Activated CD4-positive, CD25-positive, alpha-beta regulatory T cell treated with anti-CD3 and anti-CD28 coated beads, Interleukin-2, amount 50 U/mL, for 16 hours (primary cell): ENCODE results near the gene ZNF79.
A peak's percentile ranks its signal among the peaks of the same experiment; 100 is the strongest.

ENCODE experiments used
- DNase-seq: peaks from one replicate; pipeline ENCODE4 v3.0.0-alpha.2; 2020; ENCODE audit warnings: low read depth, low spot score

ZNF79 gene

GRCh38 chr9:127426756-127427155, 2.6 kb downstream of the ZNF79 start:
- DNase-seq = no peak

GRCh38 chr9:127428348-127428747, 4.2 kb downstream of the ZNF79 start:
- DNase-seq = no peak

DNA sequence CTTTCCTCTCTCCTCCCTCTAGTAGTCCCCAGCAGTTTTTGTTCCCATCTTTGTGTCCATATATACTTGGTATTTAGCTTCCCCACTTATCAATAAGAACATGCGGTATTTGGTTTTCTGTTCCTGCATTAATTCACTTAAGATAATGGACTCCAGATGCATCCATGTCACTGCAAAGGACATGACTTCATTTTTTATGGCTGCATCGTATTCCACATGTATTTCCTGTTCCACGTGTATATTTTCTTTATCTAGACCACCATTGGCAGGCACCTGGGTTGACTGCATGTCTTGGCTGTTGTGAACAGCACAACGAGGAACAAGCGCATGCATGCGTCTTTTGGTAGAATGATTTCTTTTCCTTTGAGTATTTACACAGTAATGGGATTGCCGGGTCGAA, 6.2 kb downstream of the ZNF79 start:
- no peak for DNase-seq

DNA sequence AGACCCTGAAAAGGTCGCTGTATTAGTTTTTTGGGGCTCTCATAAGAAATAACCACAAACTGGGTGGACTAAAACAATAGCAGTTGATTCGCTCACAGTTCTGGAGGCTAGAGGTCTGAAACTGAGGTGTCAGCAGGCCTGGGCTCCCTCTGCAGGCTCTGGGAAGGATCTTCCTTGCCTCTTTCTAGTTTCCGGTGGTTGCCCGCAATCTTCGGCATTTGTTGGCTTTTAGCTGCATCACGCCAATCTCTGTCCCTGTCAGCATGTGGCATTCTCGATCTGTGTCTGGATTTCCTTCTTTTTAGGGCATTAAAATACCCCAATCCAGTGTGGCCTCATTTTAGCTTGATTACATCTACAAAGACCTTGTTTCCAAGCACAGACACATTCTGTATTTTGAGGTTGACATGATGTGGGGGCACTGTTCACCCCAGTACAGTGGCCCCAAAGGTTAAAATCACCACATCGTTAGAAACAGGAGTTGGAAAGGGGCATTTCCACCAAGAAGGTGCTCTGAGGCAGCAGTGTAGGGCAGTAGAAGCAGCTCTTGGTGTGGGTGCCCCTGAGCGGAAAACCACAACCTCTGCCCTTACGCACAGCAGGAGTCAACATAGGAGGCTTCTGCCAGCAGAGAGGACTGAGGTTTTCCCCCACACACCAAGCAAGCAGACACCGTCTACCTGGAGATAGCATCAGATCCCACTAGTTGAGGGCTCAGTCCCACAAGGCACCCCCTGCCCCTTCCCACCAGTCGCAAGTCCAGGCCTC, 13.5 kb downstream of the ZNF79 start:
- DNase-seq = no peak

DNA sequence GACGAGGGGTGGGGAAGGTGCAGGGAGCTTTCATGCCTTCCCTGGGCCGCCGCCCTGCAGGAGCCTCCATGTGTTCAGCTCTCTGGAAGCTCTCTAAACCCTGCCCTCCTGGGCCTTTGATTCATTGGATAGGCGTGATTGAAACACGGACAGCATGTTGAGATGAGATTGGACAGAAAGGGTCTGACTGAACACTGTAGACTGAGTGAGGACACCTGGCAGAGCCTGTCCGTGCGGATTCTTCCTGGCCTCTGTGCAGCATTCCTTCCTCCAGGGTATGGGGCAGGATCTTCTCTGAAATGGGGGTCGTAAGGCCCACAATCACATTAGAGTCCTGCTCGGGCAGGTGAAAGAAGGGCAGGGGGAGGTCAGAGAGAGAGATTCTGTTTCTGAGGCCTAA, 14.2 kb downstream of the ZNF79 start:
- no peak for DNase-seq

GRCh38 chr9:127444283-127444920, 20.2 kb downstream of the ZNF79 start:
- DNase-seq = no peak

GRCh38 chr9:127444921-127445850, 21.0 kb downstream of the ZNF79 start:
- DNase-seq = no peak

GRCh38 chr9:127445851-127446712, 21.9 kb downstream of the ZNF79 start:
- DNase-seq = no peak

GRCh38 chr9:127446713-127447415, 22.7 kb downstream of the ZNF79 start:
- DNase-seq = no peak

DNA sequence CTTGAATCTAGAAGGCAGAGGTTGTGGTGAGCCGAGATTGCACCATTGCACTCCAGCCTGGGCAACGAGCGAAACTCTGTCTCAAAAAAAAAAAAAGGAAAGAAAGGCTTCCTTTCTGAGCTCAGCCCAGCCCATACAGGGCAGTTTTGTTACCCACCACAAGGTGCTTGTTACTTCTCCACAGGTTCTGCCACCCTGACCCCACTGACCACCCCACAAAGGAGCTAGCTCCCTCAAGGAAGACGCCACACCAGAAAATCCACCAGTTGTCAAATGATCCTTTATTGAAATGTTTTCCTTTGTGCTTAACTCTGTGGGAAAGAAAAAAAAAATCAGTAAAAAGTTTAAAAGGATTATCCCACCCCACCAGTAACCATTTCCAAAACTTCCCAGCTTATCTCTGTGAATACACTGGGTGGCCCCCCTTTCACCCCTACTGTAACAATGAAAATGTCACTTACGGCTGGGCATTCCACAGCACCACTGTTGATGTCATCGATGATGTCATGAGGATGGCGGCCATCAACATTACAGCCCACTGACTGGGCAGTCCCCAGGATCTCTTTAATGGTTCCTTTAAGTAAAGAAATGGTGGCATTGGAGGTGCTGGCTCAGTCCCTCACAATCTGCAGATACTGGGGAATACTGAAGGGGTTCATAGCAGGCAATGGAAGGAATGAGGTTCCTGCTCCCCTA, 23.4 kb downstream of the ZNF79 start:
- no peak for DNase-seq

DNA sequence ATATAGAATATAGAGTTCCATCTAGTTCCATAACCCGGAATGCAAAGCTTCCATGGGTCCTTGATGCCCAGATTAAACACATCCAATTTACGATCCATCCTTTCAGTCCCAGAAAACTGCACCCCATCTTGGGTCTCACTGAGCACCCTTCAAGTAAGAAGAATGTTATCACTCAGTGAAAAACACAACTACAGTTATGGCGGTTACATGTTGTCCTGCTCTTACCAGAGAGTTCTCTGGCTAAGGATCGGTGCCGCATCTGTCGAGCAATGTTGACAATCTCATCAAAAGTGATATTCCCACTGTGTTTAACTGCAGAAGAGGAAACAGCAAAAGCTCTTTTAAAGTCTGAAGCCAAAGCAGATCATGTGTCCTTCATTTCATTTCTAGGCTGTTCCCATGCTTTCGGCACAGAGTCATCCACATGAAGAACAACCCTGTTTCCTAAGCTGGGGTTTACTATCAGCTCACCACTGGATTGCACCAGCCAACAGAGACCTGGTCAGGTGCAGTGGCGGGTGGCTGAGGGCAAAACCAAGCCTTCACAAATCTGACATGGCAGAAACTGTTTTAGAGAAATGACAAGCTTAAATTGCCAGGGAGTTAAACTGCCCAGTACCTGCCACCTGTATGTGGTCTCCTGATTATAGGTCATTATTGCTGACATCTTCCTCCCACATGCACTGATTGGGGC, 24.1 kb downstream of the ZNF79 start:
- DNase-seq = no peak

- no peak for DNase-seq
Observed at GRCh38 chr9:127449332-127449966, 25.3 kb downstream of the ZNF79 start.

DNA sequence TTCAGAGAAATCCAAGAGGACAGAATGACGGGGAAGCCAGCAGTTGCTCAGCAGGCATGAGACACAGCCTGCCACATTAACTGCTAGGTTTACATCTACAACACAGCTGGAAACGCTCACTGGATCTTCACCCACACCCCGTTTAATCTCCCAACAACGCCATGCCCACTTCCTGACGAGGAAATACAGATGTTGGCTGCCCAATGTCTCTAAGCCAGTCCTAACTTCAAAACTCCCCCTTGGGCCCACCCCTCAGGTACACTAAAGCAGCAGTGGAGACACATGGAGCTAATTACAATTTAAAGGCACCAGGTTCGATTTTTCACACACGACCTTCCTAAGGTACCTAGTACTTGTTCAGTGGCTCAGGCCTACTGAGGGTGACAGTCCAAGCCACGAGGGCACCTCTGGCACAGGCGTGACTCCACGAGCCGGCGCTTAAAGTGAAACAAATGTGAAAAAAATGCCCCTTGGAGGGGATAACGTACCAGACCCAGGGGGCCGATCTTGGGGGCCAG, 26.1 kb downstream of the ZNF79 start:
- no peak for DNase-seq

DNA sequence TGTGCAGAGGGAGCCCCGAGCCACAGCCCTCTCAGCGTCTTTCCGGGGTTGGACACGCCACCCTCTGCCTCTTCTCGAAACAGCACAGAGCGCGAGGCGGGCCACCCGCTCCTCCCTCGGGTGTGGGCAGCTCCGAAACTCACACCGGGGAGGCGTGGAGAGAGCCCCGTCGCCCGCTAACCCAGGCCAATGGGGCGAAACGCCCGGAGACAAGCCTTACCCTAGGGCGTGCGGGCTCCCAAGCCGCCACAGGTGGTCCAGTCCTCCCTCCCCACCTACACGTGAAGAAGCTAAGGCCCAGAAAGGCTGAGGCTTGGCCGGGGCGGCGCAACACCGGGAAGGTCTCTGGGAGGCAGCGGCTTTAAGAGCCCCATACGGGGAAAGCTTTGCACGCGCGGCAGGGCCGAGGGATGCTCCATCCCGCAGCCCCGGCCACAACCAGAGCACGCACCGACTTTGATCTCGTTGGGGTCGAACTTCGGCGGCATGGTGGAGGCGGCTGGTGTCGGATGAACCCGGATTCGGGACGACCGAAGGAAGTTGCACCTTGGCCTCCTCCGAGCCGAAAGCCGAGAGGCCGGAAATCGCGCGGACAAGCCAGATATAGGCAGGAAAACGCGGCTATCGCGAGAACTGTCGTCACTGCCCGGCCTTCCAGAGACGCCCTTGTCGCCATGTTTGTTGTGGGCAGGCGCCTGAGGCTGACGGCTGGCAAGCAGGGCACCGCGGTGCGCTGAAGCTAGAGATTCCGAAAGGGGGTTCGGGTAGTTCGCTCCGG, 26.8 kb downstream of the ZNF79 start, which contains the start of the genes LRSAM1 and RPL12:
Gene LRSAM1, plus strand, starts transcription at position 681 of the 778 bp plus-strand sequence. CDS start 3,018 bp downstream, outside the sequence.
Gene RPL12, minus strand, starts transcription at position 577 of the 778 bp plus-strand sequence. Its CDS starts 89 bp downstream, at position 488.
- DNase-seq = peak; percentile 96

GRCh38 chr9:127451608-127451857, 27.4 kb downstream of the ZNF79 start:
- DNase-seq = no peak

- peak; percentile 9 for DNase-seq
Observed at GRCh38 chr9:127451858-127452656, 27.9 kb downstream of the ZNF79 start.

- DNase-seq = no peak
Observed at GRCh38 chr9:127452691-127453090, 28.5 kb downstream of the ZNF79 start.
